Measurements from ENCODE around the gene PDGFC.

GRCh38 chr4:156931267-156931666 is 40.3 kb downstream of the PDGFC start:
- no peak for TF ChIP-seq CTCF (optimal IDR thresholded peaks at IDR 0.05 in 1 of 3, IDR thresholded peaks at IDR 0.05 in 1 of 3, conservative IDR thresholded peaks at IDR 0.05 in 1 of 3; ENCODE audit: extremely low read depth in 1 of 3, insufficient read depth in 2 of 3, low read length in 3 of 3)
- TF ChIP-seq EZH2 (IDR thresholded peaks at IDR 0.05; ENCODE audit: low read length) = no peak

Data from keratinocyte (primary cell).